Measurements from ENCODE around the gene RUNDC3A.
"Not testable (repeated sequence)": the region's sequence is repeated elsewhere in the genome, so short reads cannot be mapped to it uniquely, and the experiment has no call there.

Gene RUNDC3A

GRCh38 chr17:44334727-44335126 is 26.3 kb downstream of the RUNDC3A start:
- ATAC-seq (ENCODE audit: low read depth) (no peak), DNase-seq (ENCODE audit: low spot score) (no peak)
- TF ChIP-seq CTCF (IDR thresholded peaks at IDR 0.05; ENCODE audit: poor library complexity, severe bottlenecking), result no peak

GRCh38 chr17:44335564-44335963 is 27.2 kb downstream of the RUNDC3A start:
- DNase-seq (ENCODE audit: low spot score), result no peak
- ATAC-seq (ENCODE audit: low read depth), result no peak
- no peak for TF ChIP-seq CTCF (IDR thresholded peaks at IDR 0.05; ENCODE audit: poor library complexity, severe bottlenecking)
- Histone ChIP-seq H3K27me3 (ENCODE audit: insufficient read depth, poor library complexity, severe bottlenecking) (no peaks in the 10 kb centered on the region), H3K27ac (ENCODE audit: poor library complexity, severe bottlenecking) (no peak overlapping the region), H3K4me3 (ENCODE audit: severe bottlenecking) (no peak overlapping the region), H3K36me3 (ENCODE audit: low read depth) (no peaks in the 10 kb centered on the region), H3K4me1 (ENCODE audit: insufficient read depth, poor library complexity, severe bottlenecking) (no peaks in the 10 kb centered on the region), H3K9me3 (ENCODE audit: severe bottlenecking) (no peaks in the 10 kb centered on the region)

More at GRCh38 chr17:44334727-44335126, 26.3 kb downstream of the RUNDC3A start:
- no peak overlapping the region for H3K4me3 ChIP-seq (ENCODE audit: severe bottlenecking)
- no peaks in the 10 kb centered on the region for H3K27me3 ChIP-seq (ENCODE audit: insufficient read depth, poor library complexity, severe bottlenecking)
- H3K4me1 ChIP-seq (ENCODE audit: insufficient read depth, poor library complexity, severe bottlenecking), result no peaks in the 10 kb centered on the region
- H3K27ac ChIP-seq (ENCODE audit: poor library complexity, severe bottlenecking), result no peak overlapping the region
- no peaks in the 10 kb centered on the region for H3K9me3 ChIP-seq (ENCODE audit: severe bottlenecking)
- no peaks in the 10 kb centered on the region for H3K36me3 ChIP-seq (ENCODE audit: low read depth)

- Histone ChIP-seq H3K36me3 (ENCODE audit: low read depth) (no peaks in the 10 kb centered on the region), H3K9me3 (ENCODE audit: severe bottlenecking) (no peaks in the 10 kb centered on the region), H3K27ac (ENCODE audit: poor library complexity, severe bottlenecking) (no peak overlapping the region), H3K4me3 (ENCODE audit: severe bottlenecking) (no peak overlapping the region), H3K27me3 (ENCODE audit: insufficient read depth, poor library complexity, severe bottlenecking) (no peaks in the 10 kb centered on the region), H3K4me1 (ENCODE audit: insufficient read depth, poor library complexity, severe bottlenecking) (no peaks in the 10 kb centered on the region)
- no peak for TF ChIP-seq CTCF (IDR thresholded peaks at IDR 0.05; ENCODE audit: poor library complexity, severe bottlenecking)
- no peak for ATAC-seq (ENCODE audit: low read depth)
- DNase-seq (ENCODE audit: low spot score), result no peak
Observed at GRCh38 chr17:44335968-44336367, 27.6 kb downstream of the RUNDC3A start.

- Histone ChIP-seq H3K27ac (ENCODE audit: poor library complexity, severe bottlenecking) (no peak overlapping the region), H3K4me1 (ENCODE audit: insufficient read depth, poor library complexity, severe bottlenecking) (no peaks in the 10 kb centered on the region), H3K27me3 (ENCODE audit: insufficient read depth, poor library complexity, severe bottlenecking) (no peaks in the 10 kb centered on the region), H3K4me3 (ENCODE audit: severe bottlenecking) (no peak overlapping the region), H3K36me3 (ENCODE audit: low read depth) (no peaks in the 10 kb centered on the region), H3K9me3 (ENCODE audit: severe bottlenecking) (no peaks in the 10 kb centered on the region)
- 0 out of 3 replicates have a peak, but pooled peaks have one; percentile 41 for ATAC-seq (ENCODE audit: low read depth)
- DNase-seq (ENCODE audit: low spot score), result peak; percentile 49
- no peak for TF ChIP-seq CTCF (IDR thresholded peaks at IDR 0.05; ENCODE audit: poor library complexity, severe bottlenecking)
Observed at GRCh38 chr17:44338702-44339101, 30.3 kb downstream of the RUNDC3A start.

DNA sequence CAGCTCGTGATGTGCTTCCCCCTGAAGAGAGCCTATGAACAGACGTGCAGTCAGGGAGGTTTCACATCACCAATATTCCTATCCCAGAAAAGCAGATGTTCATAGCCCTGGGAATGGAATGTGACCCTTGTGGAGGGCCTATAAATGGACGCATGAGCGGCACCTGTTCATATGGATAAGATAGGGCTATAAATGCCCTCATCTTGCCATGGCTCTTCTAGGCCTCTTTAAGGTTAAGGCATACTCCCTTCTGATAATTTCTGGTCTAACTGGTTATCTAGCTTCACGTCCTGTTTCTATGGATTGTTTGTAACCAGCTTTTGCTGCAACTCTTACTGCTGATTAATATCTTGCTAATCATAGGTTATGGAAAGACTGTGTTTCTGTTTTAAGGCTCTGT is 32.2 kb downstream of the RUNDC3A start:
- H3K4me1 ChIP-seq (ENCODE audit: insufficient read depth, poor library complexity, severe bottlenecking); H3K36me3 ChIP-seq (ENCODE audit: low read depth); DNase-seq (ENCODE audit: low spot score); ATAC-seq (ENCODE audit: low read depth); H3K4me3 ChIP-seq (ENCODE audit: severe bottlenecking); H3K27me3 ChIP-seq (ENCODE audit: insufficient read depth, poor library complexity, severe bottlenecking); H3K9me3 ChIP-seq (ENCODE audit: severe bottlenecking); H3K27ac ChIP-seq (ENCODE audit: poor library complexity, severe bottlenecking): not testable (repeated sequence)

All from RWPE2 (cell line).